ENCODE results near the gene RAD51AP1. TPM values are rescaled to one million over a fixed set of nuclear protein-coding genes. Genes with fewer than 3 reads are reported as not detected.

Gene RAD51AP1
- total RNA-seq, 1 donor from 2014 or later: 33.0 TPM

- intact Hi-C loops (cut with micrococcal nuclease): no loop called here
Observed at GRCh38 chr12:4540170-4540569, 1.5 kb downstream of the RAD51AP1 start.

- intact Hi-C loops (cut with micrococcal nuclease): no loop called here
Observed at GRCh38 chr12:4540638-4541037, 1.9 kb downstream of the RAD51AP1 start.

- intact Hi-C loops (cut with micrococcal nuclease): no loop called here
Observed at GRCh38 chr12:4545195-4545594, 6.5 kb downstream of the RAD51AP1 start.

- intact Hi-C loops (cut with micrococcal nuclease): no loop called here
Observed at GRCh38 chr12:4552191-4552590, 13.5 kb downstream of the RAD51AP1 start.

- intact Hi-C loops (cut with micrococcal nuclease): no loop called here
Observed at GRCh38 chr12:4553943-4554342, 15.3 kb downstream of the RAD51AP1 start.

- intact Hi-C loops (cut with micrococcal nuclease): no loop called here
Observed at GRCh38 chr12:4555804-4556203, 17.1 kb downstream of the RAD51AP1 start.

GRCh38 chr12:4556735-4557530 is 18.2 kb downstream of the RAD51AP1 start:
- intact Hi-C loops (cut with micrococcal nuclease): no loop called here

GRCh38 chr12:4557586-4557985 is 18.9 kb downstream of the RAD51AP1 start:
- intact Hi-C loops (cut with micrococcal nuclease): no loop called here

- intact Hi-C loops (cut with micrococcal nuclease): no loop called here
Observed at GRCh38 chr12:4558171-4558570, 19.5 kb downstream of the RAD51AP1 start.

GRCh38 chr12:4562034-4562657 is 23.5 kb downstream of the RAD51AP1 start, which contains the start of gene DYRK4:
Gene DYRK4, plus strand, starts transcription at chr12:4562208. Its CDS starts 38 bp downstream, at chr12:4562246.
- intact Hi-C loops (cut with micrococcal nuclease): loop anchor here (2.0 kb wide), 1 partner anchor 43 kb away; no protein-coding TSS in a partner anchor

- intact Hi-C loops (cut with micrococcal nuclease): loop anchor here (2.0 kb wide), 1 partner anchor 41 kb away; no protein-coding TSS in a partner anchor
Observed at GRCh38 chr12:4563336-4563735, 24.6 kb downstream of the RAD51AP1 start.

GRCh38 chr12:4564818-4565217 is 26.1 kb downstream of the RAD51AP1 start:
- intact Hi-C loops (cut with micrococcal nuclease): no loop called here

GRCh38 chr12:4566474-4566873 is 27.8 kb downstream of the RAD51AP1 start:
- intact Hi-C loops (cut with micrococcal nuclease): no loop called here

- intact Hi-C loops (cut with micrococcal nuclease): no loop called here
Observed at GRCh38 chr12:4567073-4567881, 28.6 kb downstream of the RAD51AP1 start.

- intact Hi-C loops (cut with micrococcal nuclease): no loop called here
Observed at GRCh38 chr12:4569261-4569660, 30.6 kb downstream of the RAD51AP1 start.

GRCh38 chr12:4572680-4573079 is 34.0 kb downstream of the RAD51AP1 start:
- intact Hi-C loops (cut with micrococcal nuclease): no loop called here

- intact Hi-C loops (cut with micrococcal nuclease): loop anchor here (1.0 kb wide), 1 partner anchor 179 kb away; no protein-coding TSS in a partner anchor
Observed at GRCh38 chr12:4579305-4580102, 40.8 kb downstream of the RAD51AP1 start.

GRCh38 chr12:4580281-4580688 is 41.6 kb downstream of the RAD51AP1 start:
- intact Hi-C loops (cut with micrococcal nuclease): no loop called here

GRCh38 chr12:4584281-4584680 is 45.6 kb downstream of the RAD51AP1 start:
- intact Hi-C loops (cut with micrococcal nuclease): no loop called here

- intact Hi-C loops (cut with micrococcal nuclease): no loop called here
Observed at GRCh38 chr12:4584896-4585295, 46.2 kb downstream of the RAD51AP1 start.

GRCh38 chr12:4586500-4586899 is 47.8 kb downstream of the RAD51AP1 start:
- intact Hi-C loops (cut with micrococcal nuclease): no loop called here
